SHP77 (cell line): ENCODE results near the gene UQCRC1.

Experiments used
- DNase-seq, 2 experiments: peaks; one replicate each; lab custom pipeline; 2025; lab: John Stamatoyannopoulos, UW

Gene UQCRC1

DNA sequence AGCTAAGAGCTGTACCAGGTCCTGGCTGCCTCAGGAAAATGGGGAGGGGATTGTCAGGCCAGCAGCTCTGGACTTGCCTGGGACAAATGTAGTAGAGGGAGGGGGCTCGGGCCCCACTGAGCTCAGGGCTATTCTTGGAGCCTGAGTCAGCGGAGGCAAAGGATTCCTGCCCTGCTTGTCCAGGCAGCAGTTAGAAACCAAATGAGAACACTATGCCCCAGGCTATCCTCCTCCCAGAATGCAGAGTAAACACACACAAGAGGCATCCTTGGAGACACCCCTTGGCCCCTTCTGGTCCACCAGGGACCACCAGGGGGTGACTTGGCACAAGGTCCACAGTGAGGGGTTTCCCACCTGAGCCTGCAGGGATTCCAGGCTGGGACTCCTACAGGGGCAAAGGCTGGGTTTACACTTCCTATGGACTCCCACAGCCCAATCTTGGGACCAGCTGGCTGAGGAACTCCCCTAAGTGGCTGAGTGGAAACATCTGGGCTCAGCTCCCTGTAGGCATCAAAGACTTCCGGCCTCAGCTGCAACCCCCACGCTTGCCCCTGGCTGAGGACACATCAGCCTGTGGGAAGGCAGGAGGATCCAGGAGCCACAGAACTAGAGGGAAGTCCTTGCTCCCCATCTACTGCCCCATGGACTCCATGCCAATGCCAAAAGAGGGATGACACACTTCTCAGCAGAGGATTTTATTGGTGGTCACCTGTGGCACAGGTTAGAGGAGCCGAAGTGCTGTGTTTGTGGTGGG is 10.9 kb downstream of the UQCRC1 start:
- DNase-seq = no peak

- DNase-seq = no peak
Measured at GRCh38 chr3:48597408-48597800, 12.0 kb downstream of the UQCRC1 start.

GRCh38 chr3:48596676-48597407 is 12.6 kb downstream of the UQCRC1 start:
- no peak for DNase-seq

- DNase-seq = no peak
Measured at GRCh38 chr3:48596157-48596556, 13.3 kb downstream of the UQCRC1 start.

- DNase-seq = no peak
Measured at GRCh38 chr3:48595526-48596121, 13.8 kb downstream of the UQCRC1 start.

- DNase-seq = no peak
Measured at GRCh38 chr3:48595075-48595525, 14.3 kb downstream of the UQCRC1 start, which contains the start of gene COL7A1. TSS of gene COL7A1 (minus strand) at chr3:48595329. CDS start at chr3:48595159, 170 bp downstream.

- no peak for DNase-seq
Measured at GRCh38 chr3:48594417-48595049, 14.9 kb downstream of the UQCRC1 start.

DNA sequence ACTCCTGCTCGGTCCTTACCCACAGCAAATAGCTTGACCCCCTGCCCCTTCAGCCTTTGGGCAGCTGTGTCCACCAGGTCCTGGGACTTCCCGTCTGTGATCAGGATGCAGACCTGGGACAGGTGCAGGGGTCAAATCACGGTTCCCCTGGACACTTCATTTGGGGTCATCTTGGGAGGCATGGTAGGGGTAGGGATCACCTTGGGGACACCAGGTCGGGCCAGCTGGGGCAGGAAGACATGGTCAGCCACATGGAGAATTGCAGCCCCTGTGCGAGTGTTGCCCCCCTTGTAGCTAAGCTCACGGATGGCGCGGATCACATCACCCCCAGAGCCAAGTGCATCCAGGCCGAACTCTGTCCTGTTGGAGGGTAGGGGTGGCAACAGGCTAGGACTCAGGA is 16.1 kb downstream of the UQCRC1 start:
- DNase-seq = no peak

- no peak for DNase-seq
Measured at GRCh38 chr3:48592519-48593087, 16.8 kb downstream of the UQCRC1 start.

- DNase-seq = no peak
Measured at GRCh38 chr3:48591886-48592518, 17.4 kb downstream of the UQCRC1 start.

- no peak for DNase-seq
Measured at GRCh38 chr3:48591436-48591835, 18.0 kb downstream of the UQCRC1 start.

DNA sequence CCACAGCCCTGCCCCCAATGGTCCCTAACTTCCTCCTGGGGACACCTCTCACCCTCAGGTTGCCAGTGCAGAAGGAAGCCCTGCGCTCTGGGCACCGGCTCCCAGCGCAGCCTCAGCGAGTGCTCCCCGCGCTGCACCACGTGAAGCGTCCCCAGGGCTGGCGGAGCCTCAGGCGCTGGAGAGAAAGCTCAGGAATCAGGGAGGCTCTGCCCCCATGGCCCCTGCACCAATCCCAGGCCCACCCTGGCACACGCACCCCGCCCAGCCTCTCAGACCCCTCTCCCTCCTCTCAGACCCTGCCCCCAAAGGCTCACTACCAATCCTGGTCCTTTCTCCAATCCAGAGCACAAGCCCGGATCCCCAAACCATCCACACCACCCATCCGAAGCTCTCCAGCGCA is 21.2 kb downstream of the UQCRC1 start:
- DNase-seq = no peak

DNA sequence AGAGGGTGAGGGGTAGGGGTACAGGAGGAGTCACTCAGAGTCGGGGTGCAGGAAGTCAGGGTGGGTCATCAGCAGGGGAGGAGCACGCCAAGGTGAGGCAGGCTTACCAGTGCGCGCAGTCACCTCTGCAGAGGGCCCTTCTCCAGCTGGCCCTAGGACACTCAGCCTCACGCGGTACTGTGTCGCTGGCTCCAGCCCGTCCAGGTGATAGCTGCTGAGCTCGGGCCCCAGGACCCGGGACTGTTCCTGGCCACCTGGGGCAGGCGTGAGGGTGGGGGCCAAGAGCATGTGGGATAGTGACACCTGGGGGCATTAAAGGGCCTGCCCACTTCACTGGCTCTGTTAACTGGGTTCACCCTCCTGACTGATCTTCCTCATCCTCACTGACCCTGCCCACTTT is 21.8 kb downstream of the UQCRC1 start:
- no peak for DNase-seq

DNA sequence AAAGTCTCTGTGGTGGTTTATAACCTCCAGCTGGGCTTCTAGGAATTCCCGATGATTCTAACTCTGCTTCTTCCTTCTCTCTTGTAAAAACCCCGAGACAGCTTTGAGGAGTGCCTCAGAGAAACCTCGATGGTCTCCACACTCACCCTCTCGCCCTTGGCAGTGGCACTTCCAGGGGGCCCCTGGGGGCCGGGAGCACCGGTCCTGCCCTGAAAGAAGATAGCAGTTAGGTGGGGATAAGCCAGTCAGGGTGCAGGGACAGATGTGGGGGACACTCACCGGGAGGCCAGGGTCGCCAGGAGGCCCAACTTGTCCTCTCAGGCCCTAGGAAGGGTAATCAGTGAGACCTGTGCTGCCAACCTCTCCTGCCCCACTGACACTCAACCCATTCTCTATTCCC is 24.0 kb downstream of the UQCRC1 start:
- no peak for DNase-seq

GRCh38 chr3:48584836-48585235 is 24.6 kb downstream of the UQCRC1 start:
- no peak for DNase-seq

DNA sequence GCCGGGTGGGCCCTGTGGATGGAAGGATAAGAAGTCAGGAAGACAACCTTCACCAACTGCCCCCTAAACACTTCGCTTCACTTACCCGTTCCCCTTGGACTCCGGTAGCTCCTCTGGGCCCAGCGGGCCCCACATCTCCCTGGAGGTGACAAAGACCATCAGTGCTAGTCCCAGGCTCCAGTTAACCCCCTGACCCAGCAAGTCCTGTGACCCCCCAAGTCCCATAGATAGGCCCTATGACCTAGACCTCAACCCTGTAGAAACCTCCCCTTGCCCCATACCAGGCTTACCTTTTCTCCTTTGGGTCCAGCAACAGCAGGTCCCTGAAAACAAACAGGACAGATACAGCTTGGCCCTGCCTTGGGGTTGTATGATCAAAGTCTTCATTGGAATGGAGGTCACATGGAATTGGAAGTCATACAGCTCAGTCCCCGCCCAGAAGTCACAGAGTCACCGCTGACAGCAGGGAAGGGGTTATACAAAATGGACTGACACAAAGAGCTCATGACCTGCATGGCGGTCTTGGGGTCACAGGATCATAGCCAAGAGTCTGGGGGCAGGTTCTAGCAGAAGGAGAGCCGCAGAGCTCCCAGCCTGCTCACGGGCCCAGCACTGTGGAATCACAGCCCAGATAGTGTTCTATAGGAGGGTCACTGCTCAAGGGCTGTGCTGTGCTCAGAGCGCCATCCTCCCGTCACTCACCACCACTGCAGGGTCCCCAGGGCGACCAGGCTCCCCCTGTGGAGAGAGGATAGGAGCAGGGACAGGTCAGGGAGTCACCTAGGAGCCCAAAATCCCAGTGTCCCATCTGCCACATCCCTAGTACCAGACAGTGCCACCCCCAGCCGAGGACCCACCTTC is 27.6 kb downstream of the UQCRC1 start:
- DNase-seq = no peak

- no peak for DNase-seq
Measured at GRCh38 chr3:48576647-48577046, 32.8 kb downstream of the UQCRC1 start.

DNA sequence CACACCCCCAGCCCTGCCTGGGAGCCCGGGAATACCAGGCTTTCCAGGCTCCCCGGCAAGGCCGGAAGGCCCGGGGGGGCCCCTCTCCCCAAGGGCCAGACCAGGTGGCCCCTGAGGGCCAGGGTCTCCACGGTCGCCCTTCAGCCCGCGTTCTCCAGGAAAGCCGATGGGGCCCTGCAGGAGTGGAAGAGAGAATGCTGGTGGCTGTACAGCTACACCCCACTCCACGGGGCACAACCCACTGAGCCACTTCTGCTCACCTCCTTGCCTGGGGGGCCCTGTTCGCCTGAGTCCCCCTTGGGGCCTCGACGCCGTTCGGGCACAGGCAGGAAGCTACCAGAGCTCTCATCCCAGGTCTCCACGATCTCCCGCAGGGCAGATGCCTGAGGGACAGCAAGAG is 34.1 kb downstream of the UQCRC1 start:
- no peak for DNase-seq

DNA sequence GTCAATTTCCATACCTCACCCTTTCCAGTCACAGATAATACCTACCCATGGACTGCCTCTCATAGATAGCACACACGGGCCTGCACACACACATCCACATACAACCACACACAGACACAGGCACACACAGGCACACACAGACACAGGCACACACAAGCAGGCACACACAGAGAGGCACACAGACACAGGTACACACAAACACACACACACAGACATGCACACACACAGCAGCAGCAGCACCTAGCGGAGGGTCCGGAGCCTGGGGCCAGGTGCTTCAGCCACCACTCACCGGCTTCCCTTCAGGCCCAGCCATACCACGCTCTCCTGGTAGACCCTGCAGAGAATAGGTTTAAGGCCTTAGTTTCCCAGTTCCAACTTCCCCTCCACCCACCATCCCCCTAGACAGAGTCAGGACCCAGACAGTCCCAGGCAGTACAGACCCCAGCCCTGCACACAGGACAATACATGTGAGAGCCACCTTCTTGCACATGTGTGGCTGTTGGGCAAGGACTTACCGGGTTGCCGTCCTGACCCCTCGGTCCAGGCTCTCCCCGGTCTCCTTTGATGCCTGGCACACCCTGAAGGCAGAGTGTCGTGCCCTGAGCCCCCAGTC is 35.4 kb downstream of the UQCRC1 start:
- no peak for DNase-seq

DNA sequence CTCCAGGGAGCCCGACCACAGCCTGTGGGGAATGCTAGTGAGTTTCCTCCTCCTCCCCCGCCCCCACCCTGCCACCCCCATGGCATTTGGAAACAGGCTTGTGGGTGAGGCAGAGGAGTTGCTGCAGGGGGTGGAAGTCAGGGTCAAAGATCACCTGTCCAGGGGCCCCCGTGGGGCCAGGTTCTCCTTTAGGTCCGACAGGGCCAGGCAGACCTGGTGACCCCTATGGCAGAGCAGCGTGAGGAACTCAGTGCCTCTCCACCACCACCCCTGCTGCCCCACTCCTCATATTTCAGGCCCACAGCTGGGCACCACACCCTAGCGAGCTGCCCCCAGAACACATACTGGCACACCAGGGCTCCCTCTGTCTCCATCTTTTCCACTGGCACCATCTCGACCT is 36.9 kb downstream of the UQCRC1 start:
- no peak for DNase-seq
